22Rv1 (cell line): Measurements from ENCODE around the gene DSTN.

Experiments
- ZFX ChIP-seq: fragments of 450-650 bp; IDR thresholded peaks from 2 replicates; pipeline ENCODE4 v1.6.1; 2017; ENCODE audit warnings: antibody characterized with exemption, borderline replicate concordance
- TF ChIP-seq, protein P1 (sequence below): fragments of 450-650 bp; IDR thresholded peaks from 2 replicates; pipeline ENCODE4 v1.5.1; 2017; ENCODE audit warnings: mild to moderate bottlenecking

DNA sequence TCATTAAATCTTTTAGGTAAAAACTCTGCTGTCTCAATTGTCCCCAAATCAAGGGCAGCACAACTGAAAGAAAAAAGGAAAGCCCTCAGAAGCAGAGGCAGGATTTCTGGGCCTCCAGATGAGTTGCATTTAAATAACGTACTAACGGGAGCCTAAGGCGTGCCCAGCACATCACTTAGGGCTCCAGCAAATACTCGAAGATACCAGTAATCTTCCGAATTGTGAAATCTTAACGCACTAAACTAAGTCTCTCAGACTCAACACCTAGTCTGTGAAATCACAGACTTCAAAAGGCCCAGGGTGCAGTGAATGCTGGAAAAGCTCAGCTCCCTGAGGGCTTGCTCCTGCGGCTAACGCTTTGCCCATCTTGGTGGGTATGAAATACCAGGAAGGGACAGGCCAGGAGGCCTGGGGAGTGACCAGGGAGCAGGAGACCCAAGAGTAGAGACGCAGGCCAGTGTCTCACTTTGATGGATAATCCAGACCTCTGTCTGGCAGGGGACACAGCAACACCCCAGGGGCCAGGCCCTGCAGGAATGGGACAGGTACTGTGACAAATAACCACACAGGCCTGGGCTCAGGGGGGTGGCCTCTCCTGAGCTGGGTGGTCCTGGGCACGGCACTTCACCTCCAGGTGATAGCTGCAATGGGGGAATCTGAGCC, 75.8 kb downstream of the DSTN start:
- TF ChIP-seq, protein P1, sequence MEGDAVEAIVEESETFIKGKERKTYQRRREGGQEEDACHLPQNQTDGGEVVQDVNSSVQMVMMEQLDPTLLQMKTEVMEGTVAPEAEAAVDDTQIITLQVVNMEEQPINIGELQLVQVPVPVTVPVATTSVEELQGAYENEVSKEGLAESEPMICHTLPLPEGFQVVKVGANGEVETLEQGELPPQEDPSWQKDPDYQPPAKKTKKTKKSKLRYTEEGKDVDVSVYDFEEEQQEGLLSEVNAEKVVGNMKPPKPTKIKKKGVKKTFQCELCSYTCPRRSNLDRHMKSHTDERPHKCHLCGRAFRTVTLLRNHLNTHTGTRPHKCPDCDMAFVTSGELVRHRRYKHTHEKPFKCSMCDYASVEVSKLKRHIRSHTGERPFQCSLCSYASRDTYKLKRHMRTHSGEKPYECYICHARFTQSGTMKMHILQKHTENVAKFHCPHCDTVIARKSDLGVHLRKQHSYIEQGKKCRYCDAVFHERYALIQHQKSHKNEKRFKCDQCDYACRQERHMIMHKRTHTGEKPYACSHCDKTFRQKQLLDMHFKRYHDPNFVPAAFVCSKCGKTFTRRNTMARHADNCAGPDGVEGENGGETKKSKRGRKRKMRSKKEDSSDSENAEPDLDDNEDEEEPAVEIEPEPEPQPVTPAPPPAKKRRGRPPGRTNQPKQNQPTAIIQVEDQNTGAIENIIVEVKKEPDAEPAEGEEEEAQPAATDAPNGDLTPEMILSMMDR, result no peak
- no peak for TF ChIP-seq ZFX
